ENCODE results near the gene SLC11A2.

SLC11A2 gene

DNA sequence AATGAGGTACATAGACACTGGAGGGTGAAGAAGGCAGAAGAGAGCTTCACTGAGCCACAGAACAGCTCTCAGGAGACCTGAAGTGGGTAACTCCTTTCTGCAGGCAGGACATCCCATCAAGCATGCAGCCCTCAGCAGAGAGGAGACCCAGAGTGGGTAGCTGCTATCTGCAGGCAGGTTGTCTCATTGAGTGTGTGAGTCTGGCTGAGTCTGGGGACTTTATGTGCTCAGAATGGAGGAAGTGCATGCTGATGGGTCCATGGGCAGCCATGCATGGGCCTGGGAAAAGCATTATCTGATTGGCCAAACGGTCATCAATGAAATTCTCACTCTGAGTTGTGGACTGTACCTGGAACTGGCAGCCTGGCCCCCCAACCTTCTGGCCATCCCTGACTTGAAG is 88.5 kb downstream of the SLC11A2 start:
- ATAC-seq (ENCODE audit: low read depth) = no peak
- H3K36me3 ChIP-seq (ENCODE audit: low read depth) = no peaks in the 10 kb centered on the region
- no peak overlapping the region for H3K27ac ChIP-seq (ENCODE audit: poor library complexity, severe bottlenecking)
- TF ChIP-seq, protein P1, sequence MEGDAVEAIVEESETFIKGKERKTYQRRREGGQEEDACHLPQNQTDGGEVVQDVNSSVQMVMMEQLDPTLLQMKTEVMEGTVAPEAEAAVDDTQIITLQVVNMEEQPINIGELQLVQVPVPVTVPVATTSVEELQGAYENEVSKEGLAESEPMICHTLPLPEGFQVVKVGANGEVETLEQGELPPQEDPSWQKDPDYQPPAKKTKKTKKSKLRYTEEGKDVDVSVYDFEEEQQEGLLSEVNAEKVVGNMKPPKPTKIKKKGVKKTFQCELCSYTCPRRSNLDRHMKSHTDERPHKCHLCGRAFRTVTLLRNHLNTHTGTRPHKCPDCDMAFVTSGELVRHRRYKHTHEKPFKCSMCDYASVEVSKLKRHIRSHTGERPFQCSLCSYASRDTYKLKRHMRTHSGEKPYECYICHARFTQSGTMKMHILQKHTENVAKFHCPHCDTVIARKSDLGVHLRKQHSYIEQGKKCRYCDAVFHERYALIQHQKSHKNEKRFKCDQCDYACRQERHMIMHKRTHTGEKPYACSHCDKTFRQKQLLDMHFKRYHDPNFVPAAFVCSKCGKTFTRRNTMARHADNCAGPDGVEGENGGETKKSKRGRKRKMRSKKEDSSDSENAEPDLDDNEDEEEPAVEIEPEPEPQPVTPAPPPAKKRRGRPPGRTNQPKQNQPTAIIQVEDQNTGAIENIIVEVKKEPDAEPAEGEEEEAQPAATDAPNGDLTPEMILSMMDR (IDR thresholded peaks at IDR 0.05; ENCODE audit: poor library complexity, severe bottlenecking) = no peak
- peaks cover 14% of the 10 kb centered on the region for H3K4me1 ChIP-seq (ENCODE audit: insufficient read depth, poor library complexity, severe bottlenecking)
- DNase-seq (ENCODE audit: low spot score) = no peak
- no peaks in the 10 kb centered on the region for H3K9me3 ChIP-seq (ENCODE audit: severe bottlenecking)
- no peak overlapping the region for H3K4me3 ChIP-seq (ENCODE audit: severe bottlenecking)
- no peaks in the 10 kb centered on the region for H3K27me3 ChIP-seq (ENCODE audit: insufficient read depth, poor library complexity, severe bottlenecking)

DNA sequence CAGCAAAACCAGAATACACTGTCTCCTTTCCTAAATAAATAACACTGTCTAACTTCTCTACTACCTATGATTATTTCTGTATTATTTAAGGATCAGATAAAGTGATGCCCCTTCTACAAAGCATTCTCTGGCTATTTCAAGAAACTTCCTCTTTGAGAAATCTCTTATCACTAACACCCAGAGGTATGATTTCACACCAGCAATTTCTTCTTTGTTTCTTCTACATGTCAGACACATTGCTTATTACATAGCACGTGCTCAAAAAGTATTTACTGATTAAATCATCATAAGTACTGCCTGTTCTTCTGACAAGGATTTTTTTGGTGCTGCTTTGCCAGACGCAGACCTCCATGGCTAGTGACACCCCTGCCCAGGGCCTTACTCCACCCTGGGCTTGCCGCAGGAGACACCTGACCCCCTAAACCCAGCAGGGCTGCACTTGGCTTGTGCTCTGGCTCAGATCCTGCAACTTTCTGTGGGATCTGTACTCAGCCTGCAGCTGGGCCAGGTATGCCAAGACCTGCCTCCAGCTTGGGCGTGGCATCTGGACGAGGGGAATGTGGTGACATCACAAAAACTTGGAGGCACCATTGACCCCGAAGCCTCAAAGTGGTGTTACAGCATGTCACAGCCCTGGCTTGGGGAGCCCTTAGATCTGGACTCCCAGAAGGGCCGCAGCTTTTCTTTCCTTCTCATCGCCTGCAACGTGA is 89.2 kb downstream of the SLC11A2 start:
- TF ChIP-seq, protein P1 (IDR thresholded peaks at IDR 0.05; ENCODE audit: poor library complexity, severe bottlenecking) = no peak
- Histone ChIP-seq H3K4me3 (ENCODE audit: severe bottlenecking) (no peak overlapping the region), H3K27ac (ENCODE audit: poor library complexity, severe bottlenecking) (no peak overlapping the region), H3K36me3 (ENCODE audit: low read depth) (no peaks in the 10 kb centered on the region), H3K9me3 (ENCODE audit: severe bottlenecking) (no peaks in the 10 kb centered on the region), H3K4me1 (ENCODE audit: insufficient read depth, poor library complexity, severe bottlenecking) (peaks cover 14% of the 10 kb centered on the region), H3K27me3 (ENCODE audit: insufficient read depth, poor library complexity, severe bottlenecking) (no peaks in the 10 kb centered on the region)
- no peak for ATAC-seq (ENCODE audit: low read depth)
- no peak for DNase-seq (ENCODE audit: low spot score)

DNA sequence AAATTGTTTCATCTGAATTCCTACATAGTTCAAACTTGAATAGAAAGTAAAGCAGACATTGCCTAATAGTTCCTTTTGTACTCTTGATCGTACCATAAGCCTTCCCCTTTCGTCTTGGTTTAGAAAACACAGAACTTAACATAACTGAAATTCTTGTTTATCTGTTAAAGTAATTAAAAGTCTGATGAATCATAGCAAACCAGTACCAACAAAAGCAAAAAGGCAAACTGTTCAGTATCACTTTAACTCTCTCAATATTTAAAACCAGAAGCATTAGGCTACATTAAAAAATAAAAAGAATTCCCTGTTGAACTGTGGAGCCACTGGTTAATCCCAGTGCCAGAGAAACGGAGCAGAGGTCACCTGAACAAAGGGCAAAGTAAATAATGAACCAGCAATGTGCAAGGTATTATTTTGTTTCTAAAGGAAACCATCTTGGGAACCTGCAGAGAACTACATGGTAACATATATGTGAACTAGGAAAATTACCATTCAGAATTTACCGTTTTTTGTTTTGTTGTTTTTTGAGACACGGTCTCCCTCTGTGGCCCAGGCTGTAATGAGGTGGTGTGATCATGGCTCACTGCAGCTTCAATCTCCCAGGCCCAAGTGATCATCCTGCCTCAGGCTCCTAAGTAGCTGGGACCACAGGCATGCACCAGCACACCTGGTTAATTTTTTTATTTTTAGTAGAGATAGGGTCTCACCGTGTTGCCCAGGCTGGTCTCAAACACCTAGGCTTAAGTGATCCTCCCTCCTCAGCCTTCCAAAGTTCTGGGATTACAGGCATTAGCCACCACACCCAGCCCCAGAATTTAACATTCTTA is 91.0 kb downstream of the SLC11A2 start:
- Histone ChIP-seq H3K36me3 (ENCODE audit: low read depth) (no peaks in the 10 kb centered on the region), H3K4me3 (ENCODE audit: severe bottlenecking) (no peak overlapping the region), H3K4me1 (ENCODE audit: insufficient read depth, poor library complexity, severe bottlenecking) (peaks cover 14% of the 10 kb centered on the region), H3K27me3 (ENCODE audit: insufficient read depth, poor library complexity, severe bottlenecking) (no peaks in the 10 kb centered on the region), H3K9me3 (ENCODE audit: severe bottlenecking) (no peaks in the 10 kb centered on the region), H3K27ac (ENCODE audit: poor library complexity, severe bottlenecking) (peak overlapping the region; percentile 15)
- TF ChIP-seq, protein P1 (IDR thresholded peaks at IDR 0.05; ENCODE audit: poor library complexity, severe bottlenecking) = no peak
- DNase-seq (ENCODE audit: low spot score) (no peak), ATAC-seq (ENCODE audit: low read depth) (peak; percentile 33; the same call in 1 of the 3 replicates)

DNA sequence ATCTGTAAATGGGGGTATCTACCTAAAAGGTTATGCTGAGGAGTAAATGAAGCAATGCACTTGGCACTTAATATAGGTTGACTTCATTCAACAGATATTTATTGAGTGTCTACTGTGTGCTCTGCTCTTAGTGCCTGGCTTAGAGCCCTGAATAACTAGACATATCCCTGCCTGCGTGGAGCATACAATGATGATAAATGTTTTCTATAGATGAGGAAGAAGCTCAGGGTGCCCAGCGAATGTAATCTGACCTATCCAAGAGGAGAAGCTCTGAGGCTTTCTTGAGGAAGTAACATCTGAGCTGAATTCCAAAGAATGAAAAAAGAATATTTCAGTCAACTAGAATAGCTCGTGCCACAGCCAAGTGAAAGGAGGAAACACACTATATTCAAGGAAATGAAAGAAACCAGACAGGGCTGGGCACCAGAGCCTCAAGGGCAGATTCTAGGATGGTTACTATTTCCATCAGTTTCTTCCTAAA is 91.8 kb downstream of the SLC11A2 start:
- Histone ChIP-seq H3K4me3 (ENCODE audit: severe bottlenecking) (no peak overlapping the region), H3K27me3 (ENCODE audit: insufficient read depth, poor library complexity, severe bottlenecking) (no peaks in the 10 kb centered on the region), H3K27ac (ENCODE audit: poor library complexity, severe bottlenecking) (peak overlapping the region; percentile 15), H3K36me3 (ENCODE audit: low read depth) (no peaks in the 10 kb centered on the region), H3K9me3 (ENCODE audit: severe bottlenecking) (no peaks in the 10 kb centered on the region), H3K4me1 (ENCODE audit: insufficient read depth, poor library complexity, severe bottlenecking) (peaks cover 14% of the 10 kb centered on the region)
- DNase-seq (ENCODE audit: low spot score) (no peak), ATAC-seq (ENCODE audit: low read depth) (no peak)
- TF ChIP-seq, protein P1 (IDR thresholded peaks at IDR 0.05; ENCODE audit: poor library complexity, severe bottlenecking) = no peak

Measured in RWPE2 (cell line).